Thoracic aorta (tissue), 2 donors: ENCODE measurements around the gene AEBP1. TPM values are rescaled to one million over a fixed set of nuclear protein-coding genes. Genes with fewer than 3 reads are reported as not detected.

Experiments
- ATAC-seq: fragments of 150-250 bp; one replicate; pipeline ENCODE4 v1.8.0; 2017; ENCODE audit warnings: low read depth; ENCODE audit not compliant: insufficient number of reproducible peaks, low FRiP score
- DNase-seq: peaks from one replicate; pipeline ENCODE4 v3.0.0-alpha.2; 2020; ENCODE audit warnings: low spot score
- H3K27ac ChIP-seq, 2 donors: fragments of 200-600 bp; sonication (generic); 1 replicate in 1 of 2; 2 replicates in 1 of 2; pipeline ENCODE4 v1.5.1; 2016; ENCODE audit warnings: mild to moderate bottlenecking in 2 of 2, moderate library complexity in 2 of 2
- H3K27me3 ChIP-seq: fragments of 200-600 bp; sonication (generic); replicated peaks from 2 replicates; pipeline ENCODE4 v1.6.0; 2016; ENCODE audit warnings: mild to moderate bottlenecking; ENCODE audit not compliant: insufficient read depth
- H3K36me3 ChIP-seq: fragments of 200-600 bp; sonication (generic); one replicate; pipeline ENCODE4 v1.5.1; 2016
- H3K4me1 ChIP-seq, 2 donors: fragments of 200-600 bp; sonication (generic); 1 replicate in 1 of 2; 2 replicates in 1 of 2; pipeline versions ENCODE4 v1.5.1 to v1.6.0; 2016; ENCODE audit warnings: low read depth in 2 of 2, mild to moderate bottlenecking in 1 of 2; ENCODE audit not compliant: control insufficient read depth in 1 of 2
- H3K4me3 ChIP-seq: fragments of 200-600 bp; sonication (generic); 2 replicates; pipeline ENCODE4 v1.5.1; 2016; ENCODE audit warnings: mild to moderate bottlenecking
- H3K9me3 ChIP-seq: fragments of 200-600 bp; sonication (generic); 2 replicates; pipeline ENCODE4 v1.5.1; 2016
- total RNA-seq, 2 donors: library from RNA; depleted of rRNA; stranded (reverse); fragments of >200 nt; gene quantifications; one replicate each; pipeline versions ENCODE4 v1.1.0 to v1.2.3, GENCODE V29; 2016
- TF ChIP-seq, protein P1 (sequence below): fragments of 200-600 bp; sonication (generic); IDR thresholded peaks from one replicate; pipeline ENCODE4 v1.5.1; 2019; ENCODE audit warnings: antibody characterized with exemption

The AEBP1 gene
- total RNA-seq, 2 donors from 2014 or later, result 1,006 to 1,415 TPM

DNA sequence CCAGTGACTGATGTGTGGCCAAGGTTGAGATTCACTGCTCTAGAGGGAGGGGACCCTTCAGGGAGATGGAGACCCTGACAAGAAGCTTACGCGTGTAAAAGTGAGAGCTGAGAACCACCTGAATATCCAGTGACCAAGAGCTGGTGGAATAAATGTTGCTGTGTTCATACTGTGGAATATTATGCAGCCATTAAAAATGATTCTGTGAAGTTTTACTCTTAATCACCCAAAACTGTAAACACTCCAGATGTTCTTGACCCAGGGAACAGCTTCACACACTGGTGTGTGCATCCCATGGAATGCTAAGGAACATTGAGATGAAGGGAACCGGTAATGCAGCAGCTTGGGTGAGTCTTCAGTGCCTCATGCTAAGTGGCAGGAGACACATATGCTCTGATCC lies 17.5 kb upstream of the AEBP1 start:
- no peak for ATAC-seq

DNA sequence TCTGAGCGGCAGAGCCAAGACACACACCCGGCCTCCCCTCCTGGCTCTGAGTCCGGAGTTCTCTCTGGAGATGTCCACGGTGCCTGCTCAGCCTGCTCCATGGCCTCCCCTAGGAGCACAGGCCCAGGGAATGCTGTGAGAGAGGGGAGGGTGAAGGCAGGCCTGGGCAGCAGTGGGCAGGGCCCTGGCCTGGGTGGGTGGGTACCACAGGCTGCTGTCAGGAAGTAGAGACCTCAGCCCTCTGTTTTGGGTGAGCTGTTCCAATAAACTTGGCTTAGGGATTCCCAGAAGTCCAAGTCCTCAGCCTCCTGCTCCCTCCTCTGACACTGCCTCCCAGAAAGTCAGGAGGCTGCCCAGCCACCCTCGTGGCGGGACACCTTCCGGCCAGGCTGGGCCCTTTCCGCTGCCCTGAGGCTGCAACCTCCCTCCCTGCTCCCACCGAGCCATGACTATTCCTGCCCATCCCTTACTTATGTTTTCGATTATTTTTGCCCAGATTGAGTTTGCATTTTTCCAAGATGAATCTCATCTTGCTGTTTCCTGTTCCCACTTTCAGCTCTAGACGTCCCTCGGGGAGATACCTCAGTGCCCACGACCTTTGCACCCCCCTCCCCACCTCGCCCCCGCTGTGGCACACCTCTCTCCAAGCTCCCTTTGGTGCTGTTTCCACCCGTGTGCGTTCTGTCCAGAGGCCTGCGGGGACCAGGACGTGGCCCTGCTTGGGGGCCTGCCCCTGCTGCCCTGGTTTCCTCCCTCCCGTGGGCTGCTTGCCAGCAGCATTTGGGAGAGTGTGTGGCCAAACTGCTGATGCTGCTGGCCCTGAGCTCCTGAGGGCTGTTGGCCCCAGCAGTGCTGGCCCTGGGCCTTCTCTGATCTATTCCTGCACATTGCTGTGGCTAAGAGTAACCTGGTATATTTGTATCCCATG lies 16.0 kb upstream of the AEBP1 start:
- DNase-seq (peak; percentile 72), ATAC-seq (peak; percentile 68)
- H3K36me3 ChIP-seq, result no peaks in the 10 kb centered on the region
- H3K27me3 ChIP-seq, result no peaks in the 10 kb centered on the region
- no peaks in the 10 kb centered on the region for H3K9me3 ChIP-seq
- peaks cover 37 to 94% of the 10 kb centered on the region in 2 donors for H3K4me1 ChIP-seq
- peak overlapping the region; percentile 41 for H3K4me3 ChIP-seq
- TF ChIP-seq, protein P1, sequence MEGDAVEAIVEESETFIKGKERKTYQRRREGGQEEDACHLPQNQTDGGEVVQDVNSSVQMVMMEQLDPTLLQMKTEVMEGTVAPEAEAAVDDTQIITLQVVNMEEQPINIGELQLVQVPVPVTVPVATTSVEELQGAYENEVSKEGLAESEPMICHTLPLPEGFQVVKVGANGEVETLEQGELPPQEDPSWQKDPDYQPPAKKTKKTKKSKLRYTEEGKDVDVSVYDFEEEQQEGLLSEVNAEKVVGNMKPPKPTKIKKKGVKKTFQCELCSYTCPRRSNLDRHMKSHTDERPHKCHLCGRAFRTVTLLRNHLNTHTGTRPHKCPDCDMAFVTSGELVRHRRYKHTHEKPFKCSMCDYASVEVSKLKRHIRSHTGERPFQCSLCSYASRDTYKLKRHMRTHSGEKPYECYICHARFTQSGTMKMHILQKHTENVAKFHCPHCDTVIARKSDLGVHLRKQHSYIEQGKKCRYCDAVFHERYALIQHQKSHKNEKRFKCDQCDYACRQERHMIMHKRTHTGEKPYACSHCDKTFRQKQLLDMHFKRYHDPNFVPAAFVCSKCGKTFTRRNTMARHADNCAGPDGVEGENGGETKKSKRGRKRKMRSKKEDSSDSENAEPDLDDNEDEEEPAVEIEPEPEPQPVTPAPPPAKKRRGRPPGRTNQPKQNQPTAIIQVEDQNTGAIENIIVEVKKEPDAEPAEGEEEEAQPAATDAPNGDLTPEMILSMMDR, result no peak
- H3K27ac ChIP-seq, result peak overlapping the region; percentile 94 to 98

More for the DNA sequence above, 17.5 kb upstream of the AEBP1 start:
- Histone ChIP-seq H3K27ac (peak overlapping the region; percentile 94 to 98), H3K36me3 (no peaks in the 10 kb centered on the region), H3K9me3 (no peaks in the 10 kb centered on the region), H3K4me1 (peaks cover 37 to 86% of the 10 kb centered on the region in 2 donors), H3K4me3 (no peak overlapping the region), H3K27me3 (no peaks in the 10 kb centered on the region)
- DNase-seq, result no peak
- TF ChIP-seq, protein P1, result no peak

DNA sequence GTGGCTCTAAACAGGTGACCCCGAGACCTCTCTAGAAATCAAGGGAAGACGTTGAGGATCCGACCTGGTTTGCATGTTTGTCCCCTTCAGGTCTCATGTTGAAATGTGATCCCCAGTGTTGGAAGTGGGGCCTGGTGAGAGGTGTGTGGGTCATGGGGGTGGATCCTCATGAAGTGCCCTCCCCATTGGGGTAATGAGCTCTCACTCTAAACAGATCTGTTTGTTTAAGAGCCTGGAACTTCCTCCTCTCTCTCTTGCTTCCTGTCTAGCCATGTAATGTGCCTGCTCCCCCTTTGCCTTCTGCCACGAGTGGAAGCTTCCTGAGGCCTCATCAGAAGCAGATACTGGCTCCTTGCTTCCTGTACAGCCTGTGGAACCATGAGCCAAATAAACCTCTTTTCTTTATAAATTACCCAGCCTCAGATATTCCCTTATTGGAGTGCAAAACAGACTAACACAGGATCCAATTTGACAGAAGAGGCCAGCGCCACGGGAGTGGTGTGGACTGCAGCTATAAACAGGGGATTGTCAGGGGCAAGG lies 11.0 kb upstream of the AEBP1 start:
- DNase-seq (no peak), ATAC-seq (no peak)
- Histone ChIP-seq H3K27ac (peak overlapping the region in 1 of 2 donors; percentile 13), H3K4me1 (peaks cover 19 to 68% of the 10 kb centered on the region in 2 donors), H3K36me3 (no peaks in the 10 kb centered on the region), H3K4me3 (no peak overlapping the region), H3K27me3 (no peaks in the 10 kb centered on the region), H3K9me3 (no peaks in the 10 kb centered on the region)
- TF ChIP-seq, protein P1, result no peak

DNA sequence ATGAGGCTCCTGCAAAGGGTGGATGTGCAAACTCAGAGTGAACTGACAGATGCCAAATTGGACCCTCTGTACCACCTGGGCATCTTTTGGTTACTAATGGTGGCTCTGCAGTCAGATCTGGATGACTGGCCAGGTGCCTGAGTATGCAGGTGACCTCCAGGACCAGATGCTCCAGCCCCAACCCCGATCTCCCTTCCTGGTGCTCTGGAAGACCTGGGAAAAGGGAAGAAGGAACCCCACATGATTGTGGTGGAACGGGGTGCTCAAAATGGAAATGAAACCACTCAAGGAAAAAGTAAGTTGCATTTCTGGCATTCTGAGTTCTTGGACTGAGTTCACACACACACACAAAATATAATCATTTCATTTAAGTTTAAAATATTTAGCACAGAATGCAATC lies 9.8 kb upstream of the AEBP1 start:
- TF ChIP-seq, protein P1, result no peak
- no peak for DNase-seq
- Histone ChIP-seq H3K36me3 (no peaks in the 10 kb centered on the region), H3K27ac (peak overlapping the region; percentile 29 to 65), H3K4me1 (peaks cover 16 to 59% of the 10 kb centered on the region in 2 donors), H3K9me3 (no peaks in the 10 kb centered on the region), H3K4me3 (no peak overlapping the region), H3K27me3 (no peaks in the 10 kb centered on the region)
- no peak for ATAC-seq

DNA sequence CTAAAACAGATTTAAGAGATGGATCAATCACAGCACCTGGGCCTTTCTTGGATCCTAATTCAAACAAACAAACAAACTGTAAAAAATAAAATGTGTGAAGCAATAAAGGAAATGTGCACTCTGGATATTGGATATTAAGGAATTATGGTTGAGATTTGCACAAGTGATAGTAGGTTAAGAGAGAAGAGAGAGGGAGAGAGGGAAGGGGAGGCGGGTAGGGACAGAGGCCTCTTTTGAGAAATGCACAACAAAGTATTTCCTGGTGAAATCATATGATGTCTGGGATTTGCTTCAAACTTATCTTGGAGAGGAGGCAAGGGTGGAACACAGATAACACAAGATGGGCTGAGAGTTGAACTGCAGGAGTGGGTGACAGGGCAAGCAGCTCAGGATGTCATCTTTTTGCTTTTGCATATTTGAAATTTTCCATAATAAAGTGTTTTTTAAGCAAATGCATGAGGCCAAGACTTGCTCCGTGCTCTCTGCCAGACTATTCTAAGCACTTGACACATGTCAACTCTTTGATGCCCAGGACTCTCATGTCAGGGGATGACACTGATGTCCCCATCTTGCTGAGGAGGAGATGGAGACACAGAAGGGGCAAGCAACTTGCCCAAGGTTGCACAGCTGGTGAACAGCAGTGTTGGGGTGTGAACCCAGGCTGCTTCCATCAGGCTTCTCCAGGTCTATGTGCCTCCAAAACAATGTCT lies 9.1 kb upstream of the AEBP1 start:
- no peaks in the 10 kb centered on the region for H3K36me3 ChIP-seq
- ATAC-seq (no peak), DNase-seq (no peak)
- no peak overlapping the region for H3K4me3 ChIP-seq
- TF ChIP-seq, protein P1, result no peak
- peak overlapping the region; percentile 29 to 65 for H3K27ac ChIP-seq
- H3K4me1 ChIP-seq, result peaks cover 14 to 59% of the 10 kb centered on the region in 2 donors
- H3K9me3 ChIP-seq, result no peaks in the 10 kb centered on the region
- no peaks in the 10 kb centered on the region for H3K27me3 ChIP-seq
